ENCODE results near the gene RAB5IF. TPM values are rescaled to one million over a fixed set of nuclear protein-coding genes. Genes with fewer than 3 reads are reported as not detected.

Gene RAB5IF
- total and polyA plus RNA-seq, 9 of the 15 experiments (the other 6 are each of a cell fraction or from before 2014, with no cell fraction given): 26.5 to 198 (median 134) TPM

DNA sequence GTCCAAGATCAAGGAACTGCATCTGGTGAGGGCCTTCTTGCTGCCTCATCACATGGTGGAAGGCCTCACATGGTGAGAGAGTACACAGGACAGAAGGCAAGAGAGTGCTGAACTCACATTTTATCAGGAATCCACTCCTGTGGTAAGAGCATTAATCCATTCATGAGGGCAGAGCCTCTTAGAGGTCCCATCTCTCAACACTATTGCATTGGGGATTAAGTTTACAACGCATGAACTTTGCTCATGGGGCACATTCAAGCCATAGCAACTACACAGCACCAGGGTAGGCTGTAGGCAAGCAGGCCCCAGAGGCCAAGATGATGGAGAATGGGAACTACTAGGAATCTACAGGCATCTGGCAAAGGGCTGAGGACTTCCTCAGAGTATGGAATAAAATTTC, 42.2 kb upstream of the RAB5IF start (continued):
- TF ChIP-seq, protein P1, sequence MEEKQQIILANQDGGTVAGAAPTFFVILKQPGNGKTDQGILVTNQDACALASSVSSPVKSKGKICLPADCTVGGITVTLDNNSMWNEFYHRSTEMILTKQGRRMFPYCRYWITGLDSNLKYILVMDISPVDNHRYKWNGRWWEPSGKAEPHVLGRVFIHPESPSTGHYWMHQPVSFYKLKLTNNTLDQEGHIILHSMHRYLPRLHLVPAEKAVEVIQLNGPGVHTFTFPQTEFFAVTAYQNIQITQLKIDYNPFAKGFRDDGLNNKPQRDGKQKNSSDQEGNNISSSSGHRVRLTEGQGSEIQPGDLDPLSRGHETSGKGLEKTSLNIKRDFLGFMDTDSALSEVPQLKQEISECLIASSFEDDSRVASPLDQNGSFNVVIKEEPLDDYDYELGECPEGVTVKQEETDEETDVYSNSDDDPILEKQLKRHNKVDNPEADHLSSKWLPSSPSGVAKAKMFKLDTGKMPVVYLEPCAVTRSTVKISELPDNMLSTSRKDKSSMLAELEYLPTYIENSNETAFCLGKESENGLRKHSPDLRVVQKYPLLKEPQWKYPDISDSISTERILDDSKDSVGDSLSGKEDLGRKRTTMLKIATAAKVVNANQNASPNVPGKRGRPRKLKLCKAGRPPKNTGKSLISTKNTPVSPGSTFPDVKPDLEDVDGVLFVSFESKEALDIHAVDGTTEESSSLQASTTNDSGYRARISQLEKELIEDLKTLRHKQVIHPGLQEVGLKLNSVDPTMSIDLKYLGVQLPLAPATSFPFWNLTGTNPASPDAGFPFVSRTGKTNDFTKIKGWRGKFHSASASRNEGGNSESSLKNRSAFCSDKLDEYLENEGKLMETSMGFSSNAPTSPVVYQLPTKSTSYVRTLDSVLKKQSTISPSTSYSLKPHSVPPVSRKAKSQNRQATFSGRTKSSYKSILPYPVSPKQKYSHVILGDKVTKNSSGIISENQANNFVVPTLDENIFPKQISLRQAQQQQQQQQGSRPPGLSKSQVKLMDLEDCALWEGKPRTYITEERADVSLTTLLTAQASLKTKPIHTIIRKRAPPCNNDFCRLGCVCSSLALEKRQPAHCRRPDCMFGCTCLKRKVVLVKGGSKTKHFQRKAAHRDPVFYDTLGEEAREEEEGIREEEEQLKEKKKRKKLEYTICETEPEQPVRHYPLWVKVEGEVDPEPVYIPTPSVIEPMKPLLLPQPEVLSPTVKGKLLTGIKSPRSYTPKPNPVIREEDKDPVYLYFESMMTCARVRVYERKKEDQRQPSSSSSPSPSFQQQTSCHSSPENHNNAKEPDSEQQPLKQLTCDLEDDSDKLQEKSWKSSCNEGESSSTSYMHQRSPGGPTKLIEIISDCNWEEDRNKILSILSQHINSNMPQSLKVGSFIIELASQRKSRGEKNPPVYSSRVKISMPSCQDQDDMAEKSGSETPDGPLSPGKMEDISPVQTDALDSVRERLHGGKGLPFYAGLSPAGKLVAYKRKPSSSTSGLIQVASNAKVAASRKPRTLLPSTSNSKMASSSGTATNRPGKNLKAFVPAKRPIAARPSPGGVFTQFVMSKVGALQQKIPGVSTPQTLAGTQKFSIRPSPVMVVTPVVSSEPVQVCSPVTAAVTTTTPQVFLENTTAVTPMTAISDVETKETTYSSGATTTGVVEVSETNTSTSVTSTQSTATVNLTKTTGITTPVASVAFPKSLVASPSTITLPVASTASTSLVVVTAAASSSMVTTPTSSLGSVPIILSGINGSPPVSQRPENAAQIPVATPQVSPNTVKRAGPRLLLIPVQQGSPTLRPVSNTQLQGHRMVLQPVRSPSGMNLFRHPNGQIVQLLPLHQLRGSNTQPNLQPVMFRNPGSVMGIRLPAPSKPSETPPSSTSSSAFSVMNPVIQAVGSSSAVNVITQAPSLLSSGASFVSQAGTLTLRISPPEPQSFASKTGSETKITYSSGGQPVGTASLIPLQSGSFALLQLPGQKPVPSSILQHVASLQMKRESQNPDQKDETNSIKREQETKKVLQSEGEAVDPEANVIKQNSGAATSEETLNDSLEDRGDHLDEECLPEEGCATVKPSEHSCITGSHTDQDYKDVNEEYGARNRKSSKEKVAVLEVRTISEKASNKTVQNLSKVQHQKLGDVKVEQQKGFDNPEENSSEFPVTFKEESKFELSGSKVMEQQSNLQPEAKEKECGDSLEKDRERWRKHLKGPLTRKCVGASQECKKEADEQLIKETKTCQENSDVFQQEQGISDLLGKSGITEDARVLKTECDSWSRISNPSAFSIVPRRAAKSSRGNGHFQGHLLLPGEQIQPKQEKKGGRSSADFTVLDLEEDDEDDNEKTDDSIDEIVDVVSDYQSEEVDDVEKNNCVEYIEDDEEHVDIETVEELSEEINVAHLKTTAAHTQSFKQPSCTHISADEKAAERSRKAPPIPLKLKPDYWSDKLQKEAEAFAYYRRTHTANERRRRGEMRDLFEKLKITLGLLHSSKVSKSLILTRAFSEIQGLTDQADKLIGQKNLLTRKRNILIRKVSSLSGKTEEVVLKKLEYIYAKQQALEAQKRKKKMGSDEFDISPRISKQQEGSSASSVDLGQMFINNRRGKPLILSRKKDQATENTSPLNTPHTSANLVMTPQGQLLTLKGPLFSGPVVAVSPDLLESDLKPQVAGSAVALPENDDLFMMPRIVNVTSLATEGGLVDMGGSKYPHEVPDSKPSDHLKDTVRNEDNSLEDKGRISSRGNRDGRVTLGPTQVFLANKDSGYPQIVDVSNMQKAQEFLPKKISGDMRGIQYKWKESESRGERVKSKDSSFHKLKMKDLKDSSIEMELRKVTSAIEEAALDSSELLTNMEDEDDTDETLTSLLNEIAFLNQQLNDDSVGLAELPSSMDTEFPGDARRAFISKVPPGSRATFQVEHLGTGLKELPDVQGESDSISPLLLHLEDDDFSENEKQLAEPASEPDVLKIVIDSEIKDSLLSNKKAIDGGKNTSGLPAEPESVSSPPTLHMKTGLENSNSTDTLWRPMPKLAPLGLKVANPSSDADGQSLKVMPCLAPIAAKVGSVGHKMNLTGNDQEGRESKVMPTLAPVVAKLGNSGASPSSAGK (IDR thresholded peaks at IDR 0.05): no peak
- TF ChIP-seq ELF1 (tag; IDR thresholded peaks at IDR 0.05): no peak
- TF ChIP-seq, protein P2, sequence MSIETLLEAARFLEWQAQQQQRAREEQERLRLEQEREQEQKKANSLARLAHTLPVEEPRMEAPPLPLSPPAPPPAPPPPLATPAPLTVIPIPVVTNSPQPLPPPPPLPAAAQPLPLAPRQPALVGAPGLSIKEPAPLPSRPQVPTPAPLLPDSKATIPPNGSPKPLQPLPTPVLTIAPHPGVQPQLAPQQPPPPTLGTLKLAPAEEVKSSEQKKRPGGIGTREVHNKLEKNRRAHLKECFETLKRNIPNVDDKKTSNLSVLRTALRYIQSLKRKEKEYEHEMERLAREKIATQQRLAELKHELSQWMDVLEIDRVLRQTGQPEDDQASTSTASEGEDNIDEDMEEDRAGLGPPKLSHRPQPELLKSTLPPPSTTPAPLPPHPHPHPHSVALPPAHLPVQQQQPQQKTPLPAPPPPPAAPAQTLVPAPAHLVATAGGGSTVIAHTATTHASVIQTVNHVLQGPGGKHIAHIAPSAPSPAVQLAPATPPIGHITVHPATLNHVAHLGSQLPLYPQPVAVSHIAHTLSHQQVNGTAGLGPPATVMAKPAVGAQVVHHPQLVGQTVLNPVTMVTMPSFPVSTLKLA (conservative IDR thresholded peaks at IDR 0.05): no peak
- TF ChIP-seq, protein P3, sequence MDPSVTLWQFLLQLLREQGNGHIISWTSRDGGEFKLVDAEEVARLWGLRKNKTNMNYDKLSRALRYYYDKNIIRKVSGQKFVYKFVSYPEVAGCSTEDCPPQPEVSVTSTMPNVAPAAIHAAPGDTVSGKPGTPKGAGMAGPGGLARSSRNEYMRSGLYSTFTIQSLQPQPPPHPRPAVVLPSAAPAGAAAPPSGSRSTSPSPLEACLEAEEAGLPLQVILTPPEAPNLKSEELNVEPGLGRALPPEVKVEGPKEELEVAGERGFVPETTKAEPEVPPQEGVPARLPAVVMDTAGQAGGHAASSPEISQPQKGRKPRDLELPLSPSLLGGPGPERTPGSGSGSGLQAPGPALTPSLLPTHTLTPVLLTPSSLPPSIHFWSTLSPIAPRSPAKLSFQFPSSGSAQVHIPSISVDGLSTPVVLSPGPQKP (CRISPR knock-in tag; IDR thresholded peaks at IDR 0.05): no peak
- TF ChIP-seq ZNF23 (CRISPR knock-in tag; IDR thresholded peaks at IDR 0.05): no peak
- TF ChIP-seq ERF (CRISPR knock-in tag; IDR thresholded peaks at IDR 0.05): no peak
- TF ChIP-seq ARID1B (IDR thresholded peaks at IDR 0.05): no peak
- TF ChIP-seq TARDBP (IDR thresholded peaks at IDR 0.05): no peak
- TF ChIP-seq TCF7 (IDR thresholded peaks at IDR 0.05; ENCODE audit: borderline replicate concordance): no peak
- no peak for TF ChIP-seq GTF2A2 (tag; IDR thresholded peaks at IDR 0.05)
- TF ChIP-seq, protein P4, sequence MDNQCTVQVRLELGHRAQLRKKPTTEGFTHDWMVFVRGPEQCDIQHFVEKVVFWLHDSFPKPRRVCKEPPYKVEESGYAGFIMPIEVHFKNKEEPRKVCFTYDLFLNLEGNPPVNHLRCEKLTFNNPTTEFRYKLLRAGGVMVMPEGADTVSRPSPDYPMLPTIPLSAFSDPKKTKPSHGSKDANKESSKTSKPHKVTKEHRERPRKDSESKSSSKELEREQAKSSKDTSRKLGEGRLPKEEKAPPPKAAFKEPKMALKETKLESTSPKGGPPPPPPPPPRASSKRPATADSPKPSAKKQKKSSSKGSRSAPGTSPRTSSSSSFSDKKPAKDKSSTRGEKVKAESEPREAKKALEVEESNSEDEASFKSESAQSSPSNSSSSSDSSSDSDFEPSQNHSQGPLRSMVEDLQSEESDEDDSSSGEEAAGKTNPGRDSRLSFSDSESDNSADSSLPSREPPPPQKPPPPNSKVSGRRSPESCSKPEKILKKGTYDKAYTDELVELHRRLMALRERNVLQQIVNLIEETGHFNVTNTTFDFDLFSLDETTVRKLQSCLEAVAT (IDR thresholded peaks at IDR 0.05): no peak

Data from K562 (cell line).